HL-60 (cell line): ENCODE measurements around the gene ARID1B.

ENCODE experiments used
- CTCF ChIP-seq: IDR thresholded peaks from one replicate; pipeline ENCODE4 v1.5.1; 2011; ENCODE audit warnings: low read length, control low read depth, inconsistent platforms; ENCODE audit not compliant: insufficient read depth
- GABPA ChIP-seq: IDR thresholded peaks from 2 replicates; pipeline ENCODE4 v1.6.1; 2012; ENCODE audit warnings: low read depth
- POLR2AphosphoS5 ChIP-seq: IDR thresholded peaks from 2 replicates; pipeline ENCODE4 v1.6.1; 2012; ENCODE audit warnings: low read depth

GRCh38 chr6:156998794-156999330, 221.7 kb downstream of the ARID1B start:
- TF ChIP-seq CTCF (no peak), GABPA (no peak), POLR2AphosphoS5 (no peak)
